NOMO-1 treated with DMSO at 0.1 percent for 48 hours (cell line): ENCODE measurements around the gene ENPP7.

ENCODE experiments used
- DNase-seq: peaks from one replicate; lab custom pipeline; 2025; ENCODE audit not compliant: unreplicated experiment; lab: John Stamatoyannopoulos, UW

The ENPP7 gene, protein sequence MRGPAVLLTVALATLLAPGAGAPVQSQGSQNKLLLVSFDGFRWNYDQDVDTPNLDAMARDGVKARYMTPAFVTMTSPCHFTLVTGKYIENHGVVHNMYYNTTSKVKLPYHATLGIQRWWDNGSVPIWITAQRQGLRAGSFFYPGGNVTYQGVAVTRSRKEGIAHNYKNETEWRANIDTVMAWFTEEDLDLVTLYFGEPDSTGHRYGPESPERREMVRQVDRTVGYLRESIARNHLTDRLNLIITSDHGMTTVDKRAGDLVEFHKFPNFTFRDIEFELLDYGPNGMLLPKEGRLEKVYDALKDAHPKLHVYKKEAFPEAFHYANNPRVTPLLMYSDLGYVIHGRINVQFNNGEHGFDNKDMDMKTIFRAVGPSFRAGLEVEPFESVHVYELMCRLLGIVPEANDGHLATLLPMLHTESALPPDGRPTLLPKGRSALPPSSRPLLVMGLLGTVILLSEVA

DNA sequence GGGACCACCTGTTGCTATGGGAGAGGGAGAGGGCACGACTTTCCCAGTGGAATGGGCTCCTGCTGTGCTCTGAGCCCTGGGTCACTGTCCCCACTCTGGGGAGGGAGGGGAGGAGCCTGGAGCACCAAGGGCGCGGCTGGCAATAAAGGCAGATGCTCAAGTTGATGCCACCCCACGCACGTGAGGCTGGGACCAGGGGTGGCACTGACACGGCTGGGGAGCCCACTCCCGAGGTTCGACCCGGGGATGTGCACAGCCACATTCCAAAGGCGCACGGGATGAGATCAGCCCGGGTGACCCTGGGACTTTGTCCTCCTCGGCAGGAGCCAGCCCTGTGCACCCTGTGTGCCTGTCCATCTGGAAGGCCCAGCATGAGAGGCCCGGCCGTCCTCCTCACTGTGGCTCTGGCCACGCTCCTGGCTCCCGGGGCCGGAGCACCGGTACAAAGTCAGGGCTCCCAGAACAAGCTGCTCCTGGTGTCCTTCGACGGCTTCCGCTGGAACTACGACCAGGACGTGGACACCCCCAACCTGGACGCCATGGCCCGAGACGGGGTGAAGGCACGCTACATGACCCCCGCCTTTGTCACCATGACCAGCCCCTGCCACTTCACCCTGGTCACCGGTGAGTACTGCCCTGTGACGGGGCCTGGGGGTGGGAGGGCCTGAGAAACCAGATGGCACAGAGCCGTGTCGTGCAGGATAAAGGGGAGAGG, at the start of gene ENPP7:
TSS of gene ENPP7 (plus strand) at position 175 of the 715 bp plus-strand sequence. CDS start at position 372, 197 bp downstream.
- DNase-seq: no peak

DNA sequence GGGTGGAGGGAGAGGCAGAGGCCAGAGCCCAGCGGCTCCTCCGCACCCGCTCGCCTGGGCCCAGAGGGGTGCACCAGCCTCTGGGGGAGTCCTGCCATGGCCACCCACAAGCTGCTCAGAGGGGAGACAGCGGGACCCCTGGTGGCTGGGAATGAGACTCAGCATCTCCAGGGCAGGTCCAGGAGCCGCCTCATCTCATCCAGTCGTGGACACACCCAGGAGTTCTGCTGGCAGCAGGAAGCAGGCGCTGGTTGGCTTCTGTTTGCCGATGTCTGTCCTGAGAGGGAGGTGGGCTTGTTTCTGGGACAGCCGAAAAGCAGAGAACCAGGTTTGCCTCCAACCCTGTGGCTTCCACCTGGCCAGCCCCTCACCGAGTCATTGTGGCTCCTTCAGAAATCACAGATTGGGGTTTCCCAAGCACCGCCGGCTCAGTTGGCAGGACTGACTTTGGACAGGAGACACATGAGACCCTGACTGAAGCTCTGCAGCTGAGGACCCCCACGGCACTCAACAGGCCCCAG, 49.6 kb upstream of the ENPP7 start:
- DNase-seq: no peak

DNA sequence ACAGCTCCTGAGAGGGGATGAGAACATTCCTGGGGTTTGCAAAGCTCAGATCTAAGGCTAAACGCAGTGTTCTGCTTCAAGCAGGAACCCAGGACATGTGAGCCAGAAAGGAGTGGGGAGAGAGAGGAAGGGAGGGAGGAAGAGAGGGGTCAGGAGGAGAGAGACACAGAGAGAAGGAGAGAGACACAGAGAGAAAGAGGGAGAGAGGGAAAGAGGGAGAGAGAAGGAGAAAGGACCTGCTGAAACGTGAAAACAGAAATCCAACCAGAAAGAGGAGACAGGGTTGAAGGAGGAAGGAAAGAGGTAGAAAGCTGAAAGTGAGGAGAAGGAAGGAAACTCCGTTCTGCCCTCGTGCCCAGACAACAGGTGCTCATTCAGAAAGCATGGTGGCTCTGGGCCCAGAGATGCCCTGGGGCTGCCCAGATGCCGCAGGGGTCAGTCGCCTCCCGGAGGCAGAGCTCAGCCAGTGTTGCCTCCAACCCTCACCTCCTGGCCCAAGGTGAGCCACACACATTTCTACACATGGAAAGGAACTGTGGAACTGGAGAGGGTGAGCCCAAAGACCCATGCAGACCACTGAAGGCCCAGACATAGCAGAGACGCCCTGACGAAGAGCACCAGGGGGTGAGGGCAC, 49.0 kb upstream of the ENPP7 start:
- DNase-seq: no peak

DNA sequence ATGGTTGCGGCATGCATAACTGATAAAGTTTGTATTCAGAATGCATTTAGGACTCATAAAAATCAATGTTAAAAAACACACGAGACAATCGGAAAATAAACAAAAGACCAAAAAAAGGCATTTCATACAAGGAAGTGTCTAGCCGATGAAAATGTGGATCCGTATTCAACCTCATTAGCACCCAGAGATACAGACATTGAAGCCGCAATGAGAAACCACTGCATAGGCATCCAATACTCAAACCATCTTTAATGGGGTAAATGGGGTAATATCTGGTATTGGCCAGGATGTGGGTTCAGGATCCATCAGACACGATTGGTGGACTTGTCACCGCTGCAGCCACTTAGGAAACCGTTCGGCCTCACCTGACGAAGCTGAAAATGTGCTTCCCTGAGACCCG, 47.4 kb upstream of the ENPP7 start:
- no peak for DNase-seq

DNA sequence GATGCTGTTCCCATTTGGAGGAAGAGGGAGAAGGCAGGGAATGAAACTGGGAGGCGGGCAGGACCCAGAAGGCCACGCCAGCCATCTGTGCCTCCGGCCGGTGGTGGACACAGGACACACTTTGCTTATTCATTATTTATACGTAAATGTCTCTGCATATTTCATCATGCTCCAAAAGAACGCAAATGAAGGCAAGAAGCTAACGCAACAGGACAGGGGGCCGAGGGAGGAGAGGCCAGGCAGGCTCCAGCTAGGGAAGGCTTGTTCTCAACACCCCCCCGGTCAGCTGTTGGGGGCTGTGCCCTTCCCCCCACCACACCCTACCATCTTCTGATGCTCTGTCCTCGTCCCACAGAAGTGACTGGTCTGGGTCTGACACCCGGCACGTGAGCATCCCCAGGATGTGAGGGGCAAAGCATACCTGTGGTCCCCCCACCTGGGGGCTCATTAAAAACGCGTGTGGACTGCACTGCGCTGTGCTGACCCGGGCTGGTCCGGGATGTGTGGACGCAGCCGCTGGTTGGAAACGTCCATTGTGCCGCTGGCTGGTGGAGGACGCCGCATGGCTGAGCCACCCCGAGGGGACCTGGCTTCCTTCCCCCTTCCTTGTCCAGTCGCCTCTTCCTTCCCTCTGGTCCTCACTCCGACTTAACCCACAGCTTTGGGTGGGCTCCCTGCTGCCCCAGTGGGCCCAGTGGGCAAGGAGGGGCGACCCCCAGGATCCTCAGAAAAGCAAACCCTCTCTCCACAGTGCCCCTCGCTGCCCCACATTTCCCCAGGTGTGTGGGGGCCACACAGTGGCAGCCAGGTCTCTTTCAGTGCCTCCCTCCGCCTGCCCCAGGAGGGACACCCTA, 46.4 kb upstream of the ENPP7 start:
- no peak for DNase-seq

DNA sequence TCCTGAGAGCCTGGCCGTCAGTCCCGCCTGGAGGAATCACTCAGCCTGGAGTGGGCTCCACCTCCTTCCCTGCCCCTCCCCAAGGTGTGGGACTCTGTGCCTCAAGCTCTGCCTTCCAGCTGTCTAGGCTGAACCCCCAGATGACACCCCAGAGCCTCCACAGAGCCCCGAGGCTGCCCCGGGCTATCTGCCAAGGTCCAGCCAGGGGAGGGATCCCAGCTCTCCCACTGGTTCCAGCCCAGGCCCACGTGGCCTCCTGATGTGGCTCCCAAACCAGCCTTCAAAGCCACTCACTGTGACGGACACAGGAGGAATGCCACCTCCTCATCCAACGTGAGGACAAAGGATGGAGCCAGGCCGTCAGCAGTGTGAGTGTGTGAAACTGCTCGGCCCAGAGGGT, 45.6 kb upstream of the ENPP7 start:
- no peak for DNase-seq

DNA sequence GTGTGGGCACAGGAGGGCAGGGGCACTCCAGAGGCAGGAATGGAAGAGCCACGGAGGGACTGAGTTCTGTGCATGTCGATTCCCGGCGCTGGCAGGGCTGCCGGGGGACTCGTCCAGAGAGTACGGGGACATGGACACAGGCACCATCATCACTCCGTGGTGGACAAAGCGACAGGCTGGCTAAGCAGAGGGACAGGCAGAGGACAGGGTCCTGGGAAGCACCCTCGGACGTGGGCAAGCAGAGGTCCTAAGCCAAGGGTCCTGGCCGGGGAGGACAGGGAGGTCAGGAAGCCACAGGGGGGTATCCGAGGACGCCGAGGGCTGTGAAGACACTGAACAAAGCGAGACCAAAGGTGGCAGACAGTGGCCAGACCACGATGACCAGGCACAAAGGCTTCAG, 44.3 kb upstream of the ENPP7 start:
- DNase-seq: no peak

DNA sequence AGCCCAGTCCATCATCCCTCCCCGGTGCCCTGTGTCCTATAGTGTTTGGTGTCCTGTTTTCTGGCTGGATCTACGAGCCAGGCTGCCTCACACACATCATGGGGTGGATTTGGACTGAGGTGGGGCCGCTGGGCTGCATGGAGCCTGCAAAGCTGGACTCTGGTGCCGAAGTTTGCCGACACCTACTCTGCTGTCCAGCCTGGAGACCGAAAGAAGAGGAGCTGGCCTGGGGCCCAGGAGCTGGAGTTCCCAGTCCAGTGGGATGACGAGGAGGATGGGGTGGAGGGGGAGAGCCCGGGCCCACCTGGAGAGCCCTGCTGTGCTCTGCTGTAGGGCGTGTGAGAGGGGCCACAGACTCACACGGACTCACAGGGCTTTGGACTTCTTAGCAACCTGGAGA, 40.3 kb upstream of the ENPP7 start:
- no peak for DNase-seq

DNA sequence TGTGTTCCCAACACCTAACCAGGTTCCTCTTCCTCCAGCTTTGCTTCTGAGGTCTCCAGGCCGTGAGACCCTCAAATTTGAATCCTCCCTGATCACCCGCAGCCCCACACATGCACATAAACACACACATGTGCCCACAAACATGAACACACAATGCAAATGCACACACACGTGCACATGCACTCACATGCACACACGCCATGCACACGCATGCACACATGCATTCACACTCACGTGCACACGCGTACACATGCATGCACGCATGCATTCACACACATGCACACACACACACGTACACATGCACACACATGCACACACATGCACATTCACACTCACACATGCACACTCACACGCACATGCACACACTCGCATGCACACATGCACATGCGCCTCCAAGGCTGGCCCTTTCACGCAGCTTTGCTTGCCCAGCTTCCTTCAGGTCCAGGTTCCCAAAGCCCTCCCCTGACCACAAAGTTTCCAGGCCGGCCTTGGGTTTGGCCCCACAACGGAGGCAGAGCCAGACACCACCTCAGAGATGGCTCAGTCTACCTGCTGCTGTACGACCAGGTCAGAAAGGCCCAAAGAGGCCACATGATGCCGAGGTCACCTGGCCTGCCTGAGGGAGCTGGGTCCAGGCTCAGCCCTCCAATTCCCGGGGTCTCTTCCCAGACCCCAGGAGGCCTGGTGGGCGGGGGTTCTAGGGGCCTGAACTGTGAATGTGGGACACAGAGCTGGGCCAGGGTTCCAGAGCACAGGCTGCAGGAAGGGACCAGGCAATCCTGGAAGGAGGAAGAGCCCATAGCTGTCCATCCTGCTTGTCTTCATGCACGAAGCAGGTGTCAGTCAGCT, 39.5 kb upstream of the ENPP7 start:
- DNase-seq: no peak

DNA sequence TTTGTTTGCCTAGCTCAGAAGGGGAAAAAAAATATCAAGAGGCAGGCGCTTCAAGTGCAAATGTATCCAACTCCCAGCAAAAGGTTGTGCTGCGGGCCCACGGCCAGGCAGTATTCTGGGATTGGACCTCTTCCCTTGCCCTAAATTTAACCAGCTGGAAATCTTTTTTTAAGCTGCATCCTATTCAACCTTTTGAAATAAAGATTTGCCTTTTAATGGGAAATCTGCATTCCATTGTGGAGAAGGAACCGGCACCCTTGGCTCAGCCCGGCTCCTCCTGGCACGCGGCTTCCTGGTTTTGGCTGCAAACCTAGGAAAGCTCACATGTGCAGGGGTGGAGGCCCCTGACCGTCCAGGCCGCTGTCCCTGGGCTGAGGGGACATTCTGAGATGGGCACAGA, 38.8 kb upstream of the ENPP7 start:
- no peak for DNase-seq

DNA sequence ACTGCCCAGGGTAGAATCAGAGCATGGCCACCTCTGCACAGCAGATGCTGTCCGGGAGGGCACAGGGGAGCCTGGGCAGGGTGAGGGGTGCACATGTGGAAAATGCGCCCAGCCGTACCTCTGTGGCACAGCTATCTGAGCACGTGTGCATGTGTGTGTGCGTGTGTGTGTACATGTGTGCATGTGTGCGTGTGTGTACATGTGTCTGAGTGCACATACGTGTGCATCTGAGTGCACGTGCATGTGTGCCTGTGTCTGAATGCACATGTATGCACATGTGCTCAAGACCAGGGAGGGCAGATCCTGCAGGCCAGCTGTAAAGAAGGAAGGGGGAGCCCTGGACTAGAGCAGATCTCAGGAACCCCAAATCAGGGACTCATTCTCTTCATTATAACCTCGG, 37.3 kb upstream of the ENPP7 start:
- no peak for DNase-seq

DNA sequence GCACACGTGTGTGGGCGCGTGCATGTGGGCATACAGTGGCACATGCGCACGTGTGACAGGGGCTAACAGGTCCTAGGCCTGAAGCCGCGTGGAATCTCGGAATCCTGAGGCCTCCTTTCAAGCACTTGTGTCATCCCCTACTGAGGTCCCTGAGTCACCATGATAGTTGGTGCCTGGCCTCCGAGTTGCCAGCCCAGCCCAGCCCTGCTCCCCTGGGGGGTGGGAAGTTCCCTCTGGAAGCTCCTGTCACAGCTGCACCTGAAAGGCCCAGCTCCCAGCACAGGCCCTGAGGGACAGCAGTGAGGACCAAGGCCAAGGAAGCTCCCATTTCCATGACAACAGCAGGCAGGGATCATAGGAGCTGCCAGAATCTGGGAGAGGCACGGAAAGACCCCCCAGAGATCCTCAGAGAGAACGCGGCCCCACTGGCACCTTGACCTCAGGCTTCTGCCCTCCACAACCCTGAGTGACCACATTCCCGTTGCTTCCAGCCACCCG, 35.4 kb upstream of the ENPP7 start:
- no peak for DNase-seq

DNA sequence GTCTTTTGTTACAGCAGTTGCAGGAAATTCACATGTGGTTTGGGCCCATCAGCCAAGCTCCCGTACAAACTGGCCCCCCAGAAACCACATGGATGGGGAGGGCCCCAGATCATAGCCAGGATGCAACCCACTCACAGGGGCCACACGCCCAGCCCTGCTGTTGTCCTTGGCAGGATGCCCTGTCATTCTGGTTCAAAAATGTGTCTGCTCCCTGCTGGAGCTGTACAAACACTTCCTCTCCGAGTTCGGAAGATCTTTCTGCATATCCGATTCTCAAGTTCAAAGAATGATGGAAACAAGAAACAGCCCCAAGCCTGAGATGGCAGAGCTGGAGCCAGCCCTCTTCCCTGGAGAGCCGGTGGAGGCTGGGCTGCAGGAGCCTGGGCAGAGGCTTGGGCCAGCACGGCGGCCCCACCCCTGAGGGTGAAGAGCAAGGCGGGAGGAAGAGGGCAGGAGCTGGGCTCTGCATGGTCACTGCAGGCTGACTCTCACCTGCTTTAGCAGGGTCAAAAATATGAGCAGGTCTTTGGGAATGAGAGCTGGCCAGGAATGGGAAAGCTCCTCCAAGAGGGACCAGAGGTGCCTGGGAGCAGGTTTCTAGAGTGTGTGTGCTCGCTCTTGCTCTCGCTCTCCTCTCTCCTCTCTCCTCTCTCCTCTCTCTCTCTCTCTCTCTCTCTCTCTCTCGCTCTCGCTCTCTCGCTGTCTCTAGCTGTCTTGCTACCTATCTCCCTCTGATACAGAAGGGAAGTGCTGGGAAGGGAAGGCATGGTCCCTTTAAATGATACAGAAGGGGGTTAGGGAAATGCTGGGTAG, 34.7 kb upstream of the ENPP7 start:
- DNase-seq: no peak

DNA sequence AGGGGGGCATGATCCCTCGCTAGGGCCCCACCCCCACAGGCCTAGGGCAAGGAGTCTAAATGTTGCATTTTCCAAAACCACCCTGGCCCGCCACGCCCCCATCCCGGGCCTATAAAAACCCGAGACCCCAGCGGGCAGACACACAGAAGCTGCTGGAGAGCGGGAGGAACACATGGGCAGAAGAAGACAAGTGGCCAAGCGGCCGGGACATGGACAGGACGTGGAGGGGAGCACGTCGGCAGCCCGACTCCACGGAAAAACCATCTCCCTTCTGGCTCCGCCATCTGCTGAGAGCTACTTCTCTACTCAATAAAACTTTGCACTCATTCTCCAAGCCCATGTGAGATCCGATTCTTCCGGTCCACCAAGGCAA, 34.1 kb upstream of the ENPP7 start:
- no peak for DNase-seq

DNA sequence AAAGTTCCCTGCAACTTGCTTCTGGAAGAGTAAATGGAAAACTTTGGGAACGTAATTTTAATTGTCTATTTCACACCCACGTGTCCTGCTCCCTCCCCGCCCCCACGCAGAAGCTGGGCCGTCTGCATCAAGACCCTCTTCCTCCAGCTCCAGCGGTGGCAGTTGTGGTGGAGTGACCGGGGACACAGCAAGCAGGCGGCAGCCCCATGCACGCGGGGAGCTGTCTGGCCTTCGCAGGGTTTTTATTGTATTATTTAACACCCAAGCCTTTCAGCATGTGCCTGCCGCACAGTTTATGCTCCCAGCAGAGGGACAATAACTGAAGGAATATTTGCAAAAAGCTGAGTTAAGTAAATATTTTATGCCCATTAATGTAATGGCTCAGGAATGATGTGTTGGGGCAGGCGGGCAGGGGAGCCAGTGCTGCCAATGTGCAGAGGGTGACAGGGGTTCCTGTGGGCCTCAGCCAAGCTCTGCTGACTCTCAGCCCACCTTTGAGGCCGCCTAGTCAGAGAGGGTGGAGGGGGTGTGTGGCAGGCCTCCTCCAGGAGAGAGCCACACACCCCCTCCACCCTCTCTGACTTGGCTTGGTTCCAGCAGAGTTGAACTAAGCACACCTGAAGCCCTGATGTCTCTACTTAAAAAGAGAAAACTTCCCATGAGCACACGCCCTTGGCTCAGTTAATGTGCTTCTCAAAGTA, 32.4 kb upstream of the ENPP7 start:
- no peak for DNase-seq

DNA sequence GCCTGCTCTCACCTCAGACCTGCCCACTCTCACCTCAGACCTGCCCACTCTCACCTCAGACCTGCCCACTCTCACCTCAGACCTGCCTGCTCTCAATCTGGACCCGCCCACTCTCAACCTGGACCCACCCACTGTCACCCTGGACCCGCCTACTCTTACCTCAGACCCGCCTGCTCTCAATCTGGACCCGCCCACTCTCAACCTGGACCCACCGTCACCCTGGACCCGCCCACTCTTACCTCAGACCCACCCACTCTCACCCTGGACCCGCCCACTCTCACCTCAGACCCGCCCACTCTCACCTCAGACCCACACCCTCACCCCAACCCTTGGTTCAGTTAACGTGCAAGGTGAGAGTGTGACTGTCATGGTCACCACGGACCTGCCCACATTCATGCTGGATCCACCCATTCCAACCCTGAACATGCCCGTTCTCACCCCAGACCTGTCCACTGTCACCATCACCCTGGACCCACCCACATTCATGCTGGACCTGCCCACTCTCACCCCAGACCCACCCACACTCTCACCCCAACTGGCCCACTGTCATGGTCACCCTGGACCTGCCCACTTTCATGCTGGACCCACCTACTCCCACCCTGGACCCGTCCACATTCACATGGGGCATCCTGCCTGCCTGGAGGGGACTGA, 31.2 kb upstream of the ENPP7 start:
- DNase-seq: no peak

DNA sequence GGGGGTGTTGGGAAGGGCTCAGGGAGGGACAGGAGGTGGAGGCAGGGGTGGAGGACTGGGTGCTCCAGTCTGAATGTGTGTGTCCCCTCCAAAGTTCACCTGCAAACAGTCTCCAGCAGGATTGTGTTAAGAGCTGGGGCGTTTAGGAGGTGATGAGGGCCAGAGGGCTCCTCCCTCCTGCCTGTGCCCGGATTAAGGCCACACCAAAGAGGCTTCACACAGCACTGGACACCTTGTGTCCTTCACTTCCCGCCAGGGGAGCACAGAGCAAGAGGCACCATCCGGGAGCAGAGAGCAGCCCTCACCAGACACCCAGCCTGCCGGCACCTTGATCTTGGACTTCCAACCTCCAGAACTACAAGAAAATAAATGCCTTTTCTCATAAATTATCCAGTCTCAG, 30.2 kb upstream of the ENPP7 start:
- DNase-seq: no peak

DNA sequence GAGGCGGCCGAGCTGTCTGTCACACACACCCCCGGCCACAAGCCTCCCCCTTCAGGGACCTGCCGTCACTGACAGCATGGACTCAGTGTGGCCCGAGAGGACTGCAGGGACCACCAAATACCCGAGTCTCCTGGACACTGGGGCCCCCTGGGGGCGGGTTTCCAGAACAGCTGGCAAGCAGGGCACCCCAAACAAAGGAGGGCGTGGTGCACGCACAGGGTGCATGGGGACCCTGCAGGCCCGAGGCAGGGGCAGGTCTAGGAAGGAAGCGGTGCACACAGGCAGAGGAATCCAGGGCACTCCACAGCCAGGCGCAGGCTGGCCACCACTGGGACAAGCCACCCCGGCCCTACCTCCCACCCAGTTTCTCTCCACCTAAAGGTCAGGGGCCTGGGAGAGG, 28.7 kb upstream of the ENPP7 start:
- no peak for DNase-seq
